ENCODE results near the gene APOF.
A peak's percentile ranks its signal among the peaks of the same experiment; 100 is the strongest.
"Not testable (repeated sequence)": the region's sequence is repeated elsewhere in the genome, so short reads cannot be mapped to it uniquely, and the experiment has no call there.

Gene APOF, protein sequence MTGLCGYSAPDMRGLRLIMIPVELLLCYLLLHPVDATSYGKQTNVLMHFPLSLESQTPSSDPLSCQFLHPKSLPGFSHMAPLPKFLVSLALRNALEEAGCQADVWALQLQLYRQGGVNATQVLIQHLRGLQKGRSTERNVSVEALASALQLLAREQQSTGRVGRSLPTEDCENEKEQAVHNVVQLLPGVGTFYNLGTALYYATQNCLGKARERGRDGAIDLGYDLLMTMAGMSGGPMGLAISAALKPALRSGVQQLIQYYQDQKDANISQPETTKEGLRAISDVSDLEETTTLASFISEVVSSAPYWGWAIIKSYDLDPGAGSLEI

DNA sequence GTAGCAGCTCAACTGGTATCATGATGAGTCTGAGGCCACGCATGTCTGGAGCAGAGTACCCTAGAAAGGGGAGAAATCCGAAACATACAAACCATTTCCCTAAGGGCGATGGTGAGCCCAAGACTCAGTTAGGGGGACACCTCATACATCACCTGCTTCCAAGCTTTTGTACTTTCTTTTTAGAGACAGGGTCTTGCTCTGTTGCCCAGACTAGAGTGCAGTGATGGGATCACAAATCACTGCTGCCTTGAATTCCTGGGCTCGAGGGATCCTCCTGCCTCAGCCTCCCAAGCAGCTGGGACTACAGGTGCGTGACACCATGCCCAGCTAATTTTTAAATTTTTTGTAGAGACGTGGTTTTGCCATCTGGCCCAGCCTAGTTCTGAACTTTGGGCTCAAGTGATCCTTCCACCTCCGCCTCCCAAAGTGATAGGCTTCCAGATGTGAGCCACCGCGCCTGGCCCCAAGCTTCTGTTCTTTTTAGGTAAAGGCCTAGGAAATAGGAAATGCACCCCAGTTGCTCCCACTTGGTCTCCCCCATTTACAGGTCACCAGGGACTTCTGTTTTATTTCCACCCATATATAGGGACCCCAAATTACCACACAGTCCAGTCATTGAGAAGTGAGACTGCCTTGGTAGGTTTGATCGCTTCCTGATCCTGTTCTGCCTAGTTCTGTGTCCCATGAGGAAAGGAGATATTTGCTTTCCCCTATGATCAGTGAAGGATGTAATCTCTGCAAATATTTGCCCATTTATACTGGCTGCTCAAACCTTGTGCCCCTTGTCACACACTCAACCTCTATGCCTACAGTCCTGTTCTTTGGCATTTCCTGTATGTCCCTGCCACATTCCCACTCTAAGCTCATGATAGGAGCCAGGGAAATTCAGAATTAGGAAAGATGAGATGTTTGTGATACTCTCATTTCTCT is at the start of gene APOF:
Gene APOF (minus strand): TSS at position 728 of the 930 bp plus-strand sequence. CDS start 112 bp downstream, at position 616.
- DNase-seq (ENCODE audit: low spot score) = no peak

DNA sequence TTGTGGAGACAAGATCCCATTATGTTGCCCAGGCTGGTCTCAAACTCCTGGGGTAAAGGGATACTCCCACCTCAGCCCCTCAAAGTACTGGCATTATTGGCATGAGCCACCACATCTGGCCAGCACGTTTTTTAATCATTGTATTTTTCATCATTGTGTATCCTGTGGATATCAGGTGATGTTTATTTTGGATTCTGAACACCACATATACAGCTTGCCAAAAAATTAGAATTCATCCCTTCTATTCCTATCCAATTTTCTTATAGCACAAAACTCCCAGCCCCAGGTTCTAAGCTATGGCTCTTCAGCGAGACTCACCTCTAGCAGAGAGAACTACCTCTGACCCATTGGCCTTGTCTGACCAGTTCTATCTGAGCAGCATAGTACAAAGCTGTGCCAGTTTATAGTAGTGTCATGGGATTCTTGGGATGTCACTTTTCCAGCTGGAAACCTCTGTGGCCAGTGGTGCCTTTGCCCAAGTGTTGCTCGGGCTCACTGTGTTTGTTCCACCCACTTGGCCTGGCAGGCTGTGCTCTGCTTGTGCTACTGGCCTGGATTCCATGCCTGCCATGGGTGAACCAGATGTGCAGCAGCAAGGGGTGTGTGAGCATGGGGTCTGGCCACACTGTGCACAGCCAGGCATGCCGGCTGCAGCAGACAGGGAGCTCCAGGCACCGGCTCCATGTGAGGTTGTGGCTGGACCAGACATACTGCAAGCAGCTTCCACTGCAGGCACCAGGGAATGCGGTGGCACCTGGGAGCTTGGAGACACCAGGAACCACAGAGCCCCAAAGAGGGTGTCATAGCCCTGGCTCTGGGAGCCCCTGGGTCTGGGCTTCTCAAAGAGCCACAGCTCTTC is 49.4 kb upstream of the APOF start:
- DNase-seq (ENCODE audit: low spot score) = no peak

DNA sequence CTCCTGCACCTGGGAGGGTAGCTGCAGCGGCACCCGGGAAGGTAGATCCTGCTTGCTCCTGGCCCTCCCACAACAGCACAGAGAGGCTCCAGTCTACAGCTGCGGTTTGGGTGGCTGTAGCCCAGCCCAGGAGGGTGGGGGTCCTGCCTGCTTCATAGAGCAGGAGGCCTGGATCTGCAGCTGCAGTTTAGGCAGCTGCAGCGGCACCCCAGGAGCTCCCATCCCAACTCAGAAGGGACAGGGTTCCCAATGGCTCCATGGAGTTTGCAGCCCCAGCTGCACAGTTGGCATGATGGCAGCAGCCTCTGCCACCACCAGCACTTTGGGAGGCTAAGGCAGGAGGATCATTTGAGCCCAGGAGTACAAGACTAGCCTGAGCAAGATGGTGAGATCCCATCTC is 48.1 kb upstream of the APOF start:
- DNase-seq (ENCODE audit: low spot score) = no peak

DNA sequence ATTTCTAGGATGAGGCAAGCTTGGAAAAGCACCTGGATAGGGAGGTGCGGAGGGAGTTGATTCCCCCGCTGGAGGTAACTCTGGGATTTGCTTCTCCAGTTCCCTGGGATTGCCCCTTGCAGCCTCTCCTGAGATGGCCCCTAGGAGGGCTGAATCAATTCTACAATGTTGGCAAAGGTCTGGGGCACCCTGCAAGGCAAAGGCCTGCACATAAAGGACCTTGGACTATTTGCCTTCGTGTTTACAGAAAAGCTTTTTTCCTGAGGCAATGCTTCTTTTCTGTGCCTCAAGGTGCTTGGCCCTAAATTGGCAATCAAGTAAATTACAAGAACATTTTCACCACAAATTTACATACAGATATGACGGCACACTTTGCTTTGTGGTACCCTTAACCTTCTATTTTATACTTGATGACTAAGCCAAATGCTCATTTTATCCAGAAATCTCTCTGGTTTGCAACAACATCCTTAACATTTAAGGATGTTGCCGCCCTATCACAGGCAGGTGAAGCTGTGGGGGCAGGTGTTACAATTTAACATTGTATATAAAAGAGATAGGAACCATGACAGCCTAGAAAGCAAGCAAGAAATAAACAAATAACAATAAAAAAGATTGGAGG is 46.3 kb upstream of the APOF start:
- DNase-seq (ENCODE audit: low spot score) = no peak

DNA sequence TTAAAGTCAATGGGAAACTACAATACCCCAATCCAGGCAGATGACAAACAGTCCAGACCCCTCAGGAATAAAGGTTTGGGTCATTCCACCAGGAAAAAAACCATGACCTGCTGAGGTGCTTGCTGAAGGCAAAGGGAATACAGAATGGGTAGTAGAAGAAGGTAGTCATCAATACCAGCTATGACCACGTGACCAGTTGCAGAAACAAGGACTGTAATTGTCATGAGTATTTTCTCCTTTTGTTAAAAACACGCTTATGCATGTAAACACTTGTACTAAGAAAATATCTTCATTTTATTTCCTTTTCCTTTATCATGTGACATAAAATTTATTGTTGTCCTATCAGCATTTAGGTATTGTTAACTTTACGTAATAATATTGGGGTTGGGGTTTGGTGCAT is 41.6 kb upstream of the APOF start:
- not testable (repeated sequence) for DNase-seq (ENCODE audit: low spot score)

DNA sequence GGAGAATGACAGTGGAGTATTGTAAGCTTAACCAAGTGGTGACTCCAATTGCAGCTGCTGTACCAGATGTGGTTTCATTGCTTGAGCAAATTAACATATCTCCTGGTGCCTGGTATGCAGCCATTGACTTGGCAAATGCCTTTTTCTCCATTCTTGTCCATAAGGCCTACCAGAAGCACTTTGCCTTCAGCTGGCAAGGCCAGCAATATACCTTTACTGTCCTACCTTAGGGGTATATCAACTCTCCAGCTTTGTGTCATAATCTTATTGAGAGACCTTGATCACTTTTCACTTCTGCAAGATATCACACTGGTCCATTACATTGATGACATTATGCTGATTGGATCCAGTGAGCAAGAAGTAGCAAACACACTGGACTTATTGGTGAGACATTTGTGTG is 39.0 kb upstream of the APOF start:
- not testable (repeated sequence) for DNase-seq (ENCODE audit: low spot score)

DNA sequence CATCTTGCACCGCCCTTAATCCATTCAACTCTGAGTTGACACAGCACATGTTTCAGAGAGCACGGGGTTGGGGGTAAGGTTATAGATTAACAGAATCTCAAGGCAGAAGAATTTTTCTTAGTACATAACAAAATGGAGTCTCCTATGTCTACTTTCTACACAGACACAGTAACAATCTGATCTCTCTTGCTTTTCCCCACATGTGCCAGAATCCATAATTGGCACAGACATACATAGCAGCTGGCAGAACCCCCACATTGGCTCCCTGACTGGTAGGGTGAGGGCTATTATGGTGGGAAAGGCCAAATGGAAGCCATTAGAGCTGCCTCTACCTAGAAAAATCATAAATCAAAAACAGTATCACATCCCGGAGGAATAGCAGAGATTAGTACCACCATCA is 38.5 kb upstream of the APOF start:
- DNase-seq (ENCODE audit: low spot score) = not testable (repeated sequence)

DNA sequence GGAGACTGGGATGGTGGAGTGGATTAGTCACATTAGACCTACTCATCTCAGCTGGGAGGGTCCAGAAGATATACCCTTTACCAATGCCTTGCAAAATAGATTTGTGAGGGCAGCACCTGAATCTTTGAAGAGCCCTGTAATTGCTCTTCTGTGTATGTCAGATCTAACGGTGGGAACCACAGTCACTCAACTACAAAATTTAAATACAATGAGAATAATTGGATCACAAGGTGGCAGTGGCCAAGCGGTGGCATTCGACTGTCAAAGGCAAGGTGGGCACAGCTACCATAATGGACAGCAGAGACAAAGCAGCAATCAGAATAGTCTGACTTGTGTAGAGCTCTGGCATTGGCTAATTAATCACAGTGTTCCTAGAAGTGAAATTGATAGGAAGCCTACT is 36.8 kb upstream of the APOF start:
- DNase-seq (ENCODE audit: low spot score) = not testable (repeated sequence)

DNA sequence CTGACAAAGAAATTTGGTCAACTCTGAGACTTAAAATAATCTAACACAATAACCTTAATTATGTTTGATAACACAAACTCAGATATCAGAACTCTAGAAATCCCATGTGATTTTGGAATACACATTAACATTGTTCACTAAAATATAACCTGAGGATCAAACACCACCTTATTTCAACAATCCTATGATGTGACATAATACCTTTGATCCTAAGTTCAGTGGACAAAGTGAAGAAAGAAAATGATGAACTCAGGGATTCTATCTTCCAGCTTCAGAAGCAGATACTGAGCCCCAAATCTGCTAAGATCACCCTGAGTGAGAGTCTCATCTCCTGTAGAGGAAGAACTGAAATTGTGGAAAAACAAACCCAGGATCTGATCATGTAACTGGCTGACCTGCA is 35.7 kb upstream of the APOF start:
- no peak for DNase-seq (ENCODE audit: low spot score)

DNA sequence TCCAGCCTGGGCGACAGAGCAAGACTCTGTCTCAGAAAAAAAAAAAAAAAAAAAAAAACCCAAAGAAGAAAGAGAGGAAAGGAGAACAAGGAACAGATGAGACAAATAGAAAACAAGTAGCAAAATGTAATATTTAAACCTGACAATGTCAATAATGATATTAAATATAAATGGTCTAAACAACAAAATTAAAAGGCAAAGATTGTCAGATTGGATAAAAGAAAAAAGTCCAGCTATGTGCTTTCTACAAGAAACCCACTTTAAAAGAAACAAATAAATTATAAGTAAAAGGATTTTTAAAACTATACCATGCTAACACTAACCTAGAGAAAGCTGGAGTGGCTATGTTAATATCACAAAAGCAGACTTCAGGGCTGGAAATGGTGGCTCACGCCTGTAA is 29.7 kb upstream of the APOF start:
- no peak for DNase-seq (ENCODE audit: low spot score)

DNA sequence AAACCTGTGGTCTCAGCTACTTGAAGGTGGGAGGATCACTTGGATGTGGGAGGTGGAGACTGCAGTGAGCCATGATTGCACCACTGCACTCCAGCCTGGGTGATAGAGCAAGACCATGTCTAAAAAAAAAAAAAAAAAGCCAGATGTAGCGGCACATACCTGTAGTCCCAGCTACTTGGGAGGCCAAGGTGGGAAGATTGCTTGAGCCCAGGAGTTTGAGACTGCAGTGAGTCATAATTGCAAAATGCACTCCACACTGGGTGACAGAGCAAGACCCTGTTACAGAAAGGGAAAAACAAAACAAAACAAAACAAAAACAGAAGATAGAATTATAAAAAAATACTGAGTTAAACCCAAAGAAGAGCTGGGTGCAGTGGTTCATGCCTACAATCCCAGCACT is 29.1 kb upstream of the APOF start:
- DNase-seq (ENCODE audit: low spot score) = no peak

DNA sequence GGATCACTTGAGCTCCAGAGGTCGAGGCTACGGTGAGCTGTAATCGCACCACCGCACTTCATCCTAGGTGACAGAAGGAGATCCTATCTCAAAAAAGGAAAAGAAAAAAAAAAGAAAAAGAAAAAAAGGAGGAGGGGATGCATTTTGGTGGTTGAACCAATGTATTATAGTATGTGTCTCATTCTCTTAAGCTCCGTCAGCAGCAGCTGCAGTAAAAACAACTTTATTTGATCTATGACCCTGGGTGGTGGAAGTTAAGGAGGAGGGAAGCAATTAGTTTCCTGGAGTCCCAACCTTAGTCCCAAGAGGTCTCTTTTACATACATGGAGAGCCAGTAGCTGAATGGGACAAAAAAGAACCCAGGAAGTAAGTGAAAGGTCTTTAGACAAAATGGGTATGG is 26.8 kb upstream of the APOF start:
- DNase-seq (ENCODE audit: low spot score) = no peak

DNA sequence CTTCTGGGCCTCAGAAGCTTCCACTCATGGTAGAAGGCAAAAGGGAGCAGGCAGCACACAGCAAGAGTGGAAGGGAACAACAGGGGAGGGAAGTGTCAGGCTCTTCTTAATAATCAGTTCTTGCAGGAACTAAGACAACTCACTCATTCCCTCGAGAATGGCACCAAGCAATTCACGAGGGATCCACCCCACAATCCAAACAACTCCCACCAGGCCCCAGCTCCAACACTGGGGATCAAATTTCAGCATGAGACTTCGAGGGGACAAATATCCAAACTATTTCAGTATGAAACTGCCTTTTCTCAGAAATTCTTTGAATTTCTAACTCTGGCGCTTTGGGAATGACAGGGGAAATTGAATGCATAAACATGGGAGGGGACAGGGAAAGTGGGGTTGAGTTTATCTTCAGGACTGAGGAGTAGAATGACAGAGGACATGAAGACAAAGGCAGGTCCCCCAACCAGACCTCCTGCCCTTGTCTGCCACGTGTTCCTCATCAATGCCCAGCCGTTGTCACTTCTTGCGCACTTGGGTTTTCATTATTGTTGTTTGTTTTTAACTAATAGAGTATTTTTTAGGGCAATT is 24.6 kb upstream of the APOF start:
- DNase-seq (ENCODE audit: low spot score) = peak; percentile 45

DNA sequence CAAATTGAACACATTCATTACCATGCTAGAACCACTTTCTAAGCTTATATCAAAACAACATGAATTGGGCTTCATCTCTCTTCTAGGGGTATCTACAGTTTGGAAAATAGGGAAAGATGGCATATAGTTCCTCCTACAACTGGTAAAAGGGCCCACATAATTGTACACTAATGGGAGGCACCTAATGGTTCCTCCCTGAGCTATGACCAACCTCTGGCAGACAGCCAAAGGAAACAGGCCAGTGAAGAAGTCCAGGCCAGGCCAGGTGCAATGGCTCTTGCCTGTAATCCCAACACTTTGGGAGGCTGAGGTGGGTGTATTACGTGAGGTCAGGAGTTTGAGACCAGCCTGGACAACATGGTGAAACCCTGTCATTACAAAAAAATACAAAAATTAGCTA is 23.2 kb upstream of the APOF start:
- DNase-seq (ENCODE audit: low spot score) = no peak

DNA sequence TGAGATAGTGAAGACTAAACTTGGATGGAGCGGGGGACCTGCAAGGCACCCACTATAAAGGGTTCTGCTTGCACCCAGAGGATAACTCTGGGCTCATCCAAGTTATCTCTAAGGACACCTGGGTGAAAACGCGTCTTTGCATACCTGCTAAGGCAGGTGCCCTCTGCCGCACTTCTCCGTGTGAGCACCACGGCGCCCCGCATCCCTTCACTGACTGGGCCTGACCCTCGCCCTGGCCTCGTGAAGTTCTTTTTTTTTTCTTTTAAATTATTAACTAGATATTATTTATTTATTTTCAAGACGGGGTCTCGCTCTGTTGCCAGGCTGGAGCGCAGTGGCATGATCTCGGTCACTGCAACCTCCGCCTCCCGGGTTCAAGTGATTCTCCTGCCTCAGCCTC is 20.0 kb upstream of the APOF start:
- DNase-seq (ENCODE audit: low spot score) = no peak

DNA sequence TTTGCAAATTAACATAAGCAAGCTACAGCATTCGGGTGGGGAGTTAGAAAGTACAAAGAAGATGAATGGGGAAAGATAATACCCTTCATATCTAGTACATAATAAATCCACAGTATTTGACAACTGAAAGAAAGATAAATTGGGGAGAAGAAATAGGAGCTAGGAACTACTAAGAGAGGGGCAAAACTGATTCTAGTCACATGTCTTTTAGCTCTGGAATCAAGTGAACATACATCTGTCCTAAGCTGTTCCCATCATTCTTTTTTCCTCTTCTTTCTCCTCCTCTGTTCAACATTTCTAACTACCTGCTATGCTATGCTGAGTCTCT is 15.3 kb upstream of the APOF start:
- DNase-seq (ENCODE audit: low spot score) = no peak

DNA sequence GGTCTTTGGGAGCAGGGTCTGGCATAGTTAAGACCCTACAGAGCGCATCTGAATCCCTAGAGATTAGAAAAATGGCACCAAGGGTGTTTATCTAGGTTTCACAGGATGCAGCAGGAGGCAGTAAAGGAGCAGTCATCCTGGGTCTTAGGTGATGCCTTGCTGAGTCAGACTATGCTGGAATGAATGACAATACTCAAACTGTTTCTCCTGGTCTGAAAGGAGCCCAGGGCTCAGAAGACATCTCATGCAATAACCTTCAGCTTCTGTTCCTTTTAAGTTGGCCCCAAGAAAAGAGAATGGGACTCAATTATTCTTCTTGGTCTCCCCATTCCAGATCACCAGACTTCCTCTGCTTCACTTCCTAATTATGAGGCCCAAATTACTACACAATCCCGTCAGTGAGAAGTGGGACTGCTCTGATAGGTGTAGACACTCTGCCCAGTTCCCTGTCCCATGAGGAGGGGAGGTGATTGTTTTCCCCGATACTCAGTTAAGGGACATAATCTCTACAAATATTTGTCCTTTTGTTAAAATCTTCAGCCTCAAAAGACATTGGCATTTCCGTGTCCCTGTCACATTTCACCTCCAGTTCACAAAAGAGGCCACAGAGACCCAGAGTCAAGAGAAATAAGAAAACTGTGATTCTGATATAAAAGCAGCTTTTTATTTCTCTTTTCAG is 14.8 kb upstream of the APOF start:
- DNase-seq (ENCODE audit: low spot score) = peak; percentile 22

DNA sequence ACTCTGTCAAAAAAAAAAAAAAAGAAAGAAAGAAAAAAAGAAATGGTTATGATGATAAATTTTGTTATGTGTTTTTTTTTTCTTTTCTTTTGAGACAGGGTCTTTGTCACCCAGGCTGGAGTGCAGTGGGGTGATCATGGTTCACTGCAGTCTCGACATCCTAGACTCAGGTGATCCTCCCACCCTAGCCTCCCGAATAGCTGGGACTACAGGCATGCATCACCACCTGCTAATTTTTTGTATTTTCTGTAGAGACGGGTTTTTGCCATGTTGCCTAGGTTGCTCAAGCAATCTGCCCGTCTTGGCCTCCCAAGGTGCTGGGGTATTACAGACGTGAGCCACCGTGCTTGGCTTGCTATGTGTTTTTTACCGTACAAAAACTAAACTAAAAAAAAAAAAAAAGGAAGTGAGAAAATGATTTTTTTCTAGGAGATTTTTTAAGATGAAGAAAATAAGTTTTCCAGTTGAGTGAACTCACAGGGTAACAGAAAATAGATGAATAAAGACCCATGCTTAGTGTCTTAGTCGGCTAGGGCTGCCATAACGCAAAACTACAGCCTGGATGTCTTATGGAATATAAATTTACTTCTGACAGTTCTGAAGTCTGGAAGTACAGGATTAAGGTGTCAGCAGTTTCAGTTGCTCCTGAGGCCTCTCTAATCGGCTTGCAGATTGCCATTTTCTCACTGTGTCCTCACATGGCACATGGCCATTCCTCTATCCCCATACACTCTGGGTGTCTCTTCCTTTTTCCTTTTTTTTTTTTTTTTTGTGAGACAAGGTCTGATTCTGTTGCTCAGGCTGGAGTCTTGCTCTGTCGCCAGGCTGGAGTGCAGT is 13.2 kb upstream of the APOF start:
- no peak for DNase-seq (ENCODE audit: low spot score)

DNA sequence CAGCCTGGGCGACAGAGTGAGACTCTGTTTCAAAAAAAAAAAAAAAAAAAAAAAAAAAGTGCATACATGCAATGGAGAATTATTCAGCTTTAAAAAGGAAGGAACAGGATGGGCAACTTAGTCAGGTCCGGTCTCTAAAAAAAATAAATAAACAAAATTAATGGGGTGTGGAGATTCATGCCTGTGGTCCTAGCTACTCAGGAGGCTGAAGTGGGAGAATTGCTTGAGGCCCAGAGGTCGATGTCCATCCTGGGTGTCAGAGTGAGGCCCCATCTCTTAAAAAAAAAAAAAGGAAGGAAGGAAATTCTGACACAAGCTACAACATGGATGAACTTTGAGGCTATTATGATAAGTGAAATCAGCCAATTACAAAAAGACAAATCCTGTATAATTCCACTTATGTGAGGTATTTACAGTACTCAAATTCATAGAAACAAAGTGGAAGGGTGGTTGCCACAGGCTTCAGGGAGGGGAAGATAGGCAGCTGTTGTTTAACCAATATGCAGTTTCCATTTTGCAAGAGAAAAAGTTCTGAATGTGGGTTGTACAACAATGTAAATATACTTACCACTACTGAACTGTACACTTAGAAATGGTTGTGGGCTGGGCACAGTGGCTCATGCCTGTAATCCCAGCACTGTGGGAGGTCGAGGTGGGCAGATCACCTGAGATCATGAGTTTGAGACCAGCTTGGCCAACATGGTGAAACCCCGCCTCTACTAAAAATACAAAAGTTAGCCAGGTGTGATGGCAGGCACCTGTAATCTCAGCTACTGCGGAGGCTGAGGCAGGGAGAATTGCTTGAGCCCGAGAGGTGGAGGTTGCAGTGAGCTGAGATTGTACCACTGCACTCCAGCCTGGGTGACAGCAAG is 12.3 kb upstream of the APOF start:
- no peak for DNase-seq (ENCODE audit: low spot score)

All from GM03348 (cell line).